CD14-positive monocyte (primary cell): ENCODE results near the gene DDX31. TPM values are rescaled to one million over a fixed set of nuclear protein-coding genes. Genes with fewer than 3 reads are reported as not detected.

Experiments
- DNase-seq, 3 donors: peaks; one replicate each; pipeline ENCODE4 v3.0.0-alpha.2; 2011 to 2022
- H2AFZ ChIP-seq: 2 replicates; pipeline ENCODE4 v1.6.0; 2012; ENCODE audit warnings: mild to moderate bottlenecking, low read depth, low read length, inconsistent platforms; ENCODE audit not compliant: insufficient read depth, poor library complexity, severe bottlenecking
- H3K27ac ChIP-seq, 2 donors: 1 replicate in 1 of 2; 2 replicates in 1 of 2; pipeline ENCODE4 v1.5.1; 2012 to 2013; ENCODE audit warnings: low read length in 2 of 2, control low read depth in 1 of 2, inconsistent platforms in 1 of 2, low read depth in 1 of 2, mild to moderate bottlenecking in 1 of 2
- H3K27me3 ChIP-seq, 2 donors: one replicate each; pipeline versions ENCODE4 v1.6.0 to v1.6.1; 2011 to 2013; ENCODE audit warnings: low read length in 2 of 2; ENCODE audit not compliant: control insufficient read depth in 2 of 2, insufficient read depth in 2 of 2
- H3K36me3 ChIP-seq, 2 donors: replicated peaks in 1 of 2; 1 replicate in 1 of 2; 2 replicates in 1 of 2; pipeline versions ENCODE4 v1.5.1 to v1.6.1; 2012 to 2013; ENCODE audit warnings: low read length in 2 of 2, control low read depth in 1 of 2, inconsistent platforms in 1 of 2, mild to moderate bottlenecking in 1 of 2; ENCODE audit not compliant: insufficient read depth in 2 of 2, control insufficient read depth in 1 of 2
- H3K4me1 ChIP-seq, 2 donors: 1 replicate in 1 of 2; 2 replicates in 1 of 2; pipeline versions ENCODE4 v1.5.1 to v1.6.1; 2012 to 2013; ENCODE audit warnings: low read length in 2 of 2, control low read depth in 1 of 2, inconsistent platforms in 1 of 2, mild to moderate bottlenecking in 1 of 2, moderate library complexity in 1 of 2; ENCODE audit not compliant: insufficient read depth in 2 of 2, control insufficient read depth in 1 of 2
- H3K4me2 ChIP-seq: replicated peaks from 2 replicates; pipeline ENCODE3; 2012; ENCODE audit warnings: low read length, moderate library complexity, mild to moderate bottlenecking; ENCODE audit not compliant: poor library complexity, severe bottlenecking; ENCODE audit errors: extremely low read depth
- H3K4me3 ChIP-seq, 3 experiments: fragments of 200-600 bp in 1 of 3; sonication (generic) in 1 of 3; replicated peaks in 1 of 3; 1 replicate in 2 of 3; 2 replicates in 1 of 3; pipeline ENCODE4 v1.5.1; 2011 to 2013; ENCODE audit warnings: low read length in 3 of 3, mild to moderate bottlenecking in 3 of 3, control low read depth in 2 of 3, low read depth in 2 of 3, inconsistent platforms in 1 of 3, moderate library complexity in 1 of 3
- H3K79me2 ChIP-seq: 2 replicates; pipeline ENCODE4 v1.6.0; 2012; ENCODE audit warnings: mild to moderate bottlenecking, control low read depth, inconsistent platforms, low read length, moderate library complexity; ENCODE audit not compliant: insufficient read depth
- H3K9ac ChIP-seq: 2 replicates; pipeline ENCODE4 v1.6.0; 2017; ENCODE audit warnings: low read length, mild to moderate bottlenecking; ENCODE audit not compliant: insufficient read depth, poor library complexity, severe bottlenecking
- H3K9me3 ChIP-seq, 2 donors: replicated peaks in 1 of 2; 1 replicate in 1 of 2; 2 replicates in 1 of 2; pipeline versions ENCODE4 v1.5.1 to v1.6.1; 2012 to 2013; ENCODE audit warnings: low read length in 2 of 2, control low read depth in 1 of 2; ENCODE audit not compliant: control insufficient read depth in 1 of 2, insufficient read depth in 1 of 2
- H4K20me1 ChIP-seq: 2 replicates; pipeline ENCODE4 v1.6.0; 2012; ENCODE audit warnings: mild to moderate bottlenecking, low read length, control low read depth, moderate library complexity; ENCODE audit not compliant: insufficient read depth
- H3K27ac Mint-ChIP-seq, 7 donors: one replicate each; pipeline ENCODE4 v1.8.0; 2020; ENCODE audit warnings: mild to moderate bottlenecking in 7 of 7, mixed read lengths in 7 of 7, moderate library complexity in 6 of 7, inconsistent platforms in 2 of 7
- H3K27me3 Mint-ChIP-seq, 3 donors: one replicate each; pipeline ENCODE4 v1.8.0; 2021 to 2022; ENCODE audit warnings: low read depth in 3 of 3, mild to moderate bottlenecking in 3 of 3, mixed read lengths in 3 of 3, moderate library complexity in 3 of 3, inconsistent platforms in 1 of 3
- H3K36me3 Mint-ChIP-seq, 2 donors: one replicate each; pipeline ENCODE4 v1.8.0; 2020; ENCODE audit warnings: mixed read lengths in 2 of 2, inconsistent platforms in 1 of 2, mild to moderate bottlenecking in 1 of 2
- H3K4me1 Mint-ChIP-seq: one replicate; pipeline ENCODE4 v1.8.0; 2020; ENCODE audit warnings: mild to moderate bottlenecking, mixed read lengths
- H3K4me3 Mint-ChIP-seq, 2 donors: one replicate each; pipeline ENCODE4 v1.8.0; 2020; ENCODE audit warnings: mild to moderate bottlenecking in 2 of 2, mixed read lengths in 2 of 2, moderate library complexity in 1 of 2
- H3K9me3 Mint-ChIP-seq, 7 donors: one replicate each; pipeline ENCODE4 v1.8.0; 2020 to 2022; ENCODE audit warnings: mixed read lengths in 7 of 7, mild to moderate bottlenecking in 6 of 7, moderate library complexity in 6 of 7, inconsistent platforms in 2 of 7
- CTCF ChIP-seq: fragments of 200-600 bp; IDR thresholded peaks from one replicate; pipeline ENCODE4 v1.8.0; 2022; ENCODE audit warnings: antibody characterized with exemption, mild to moderate bottlenecking
- WGBS: methylation state at CpG from one replicate; pipeline ENCODE4 v1.1.5; 2013; ENCODE audit warnings: missing lambda C conversion rate; ENCODE audit not compliant: insufficient coverage; 5-methylcytosine and 5-hydroxymethylcytosine counted together
- intact Hi-C, 2 donors: fragments of 100-400 bp; cut with micrococcal nuclease; formaldehyde crosslinking; loops; one replicate each; pipeline versions ENCODE4 v1.15.0 to v1.15.1; 2023
- polyA plus RNA-seq, 3 donors: library from polyadenylated mRNA; depleted of rRNA in 1 of 3; unstranded in 2 of 3; stranded (reverse) in 1 of 3; fragments of 300-500 nt in 2 of 3; fragments of >200 nt in 1 of 3; fragmentation: Illumina TruSeq in 2 of 3; gene quantifications; 1 replicate in 2 of 3; 2 replicates in 1 of 3; pipeline ENCODE4 v1.2.3, GENCODE V29; 2012 to 2021

The DDX31 gene
- polyA plus RNA-seq, 3 donors, result 1.1 to 4.2 (median 1.5) TPM

GRCh38 chr9:132639322-132639721 lies 30.5 kb downstream of the DDX31 start:
- WGBS, result 100% methylated on average over 1 of the region's 5 CpGs
- no peak overlapping the region for H3K4me3 Mint-ChIP-seq
- no peak overlapping the region for H3K4me2 ChIP-seq
- no peak for DNase-seq
- peak overlapping the region in 1 of 7 donors; percentile 17 for H3K27ac Mint-ChIP-seq
- H3K36me3 Mint-ChIP-seq, result peaks cover 39 to 57% of the 10 kb centered on the region in 2 donors
- H3K9me3 ChIP-seq, result no peaks in the 10 kb centered on the region
- no peak overlapping the region for H3K9ac ChIP-seq
- no peak overlapping the region for H2AFZ ChIP-seq
- no peaks in the 10 kb centered on the region for H3K27me3 ChIP-seq
- H3K79me2 ChIP-seq, result no peaks in the 10 kb centered on the region
- no peaks in the 10 kb centered on the region for H3K9me3 Mint-ChIP-seq
- no peak overlapping the region for H3K27ac ChIP-seq
- H3K4me3 ChIP-seq, result no peak overlapping the region
- H4K20me1 ChIP-seq, result no peaks in the 10 kb centered on the region
- no peaks in the 10 kb centered on the region for H3K4me1 Mint-ChIP-seq
- H3K36me3 ChIP-seq, result peaks cover 26 to 71% of the 10 kb centered on the region in 2 donors
- no peaks in the 10 kb centered on the region for H3K4me1 ChIP-seq
- H3K27me3 Mint-ChIP-seq, result peaks cover 0 to 2% (median 2%) of the 10 kb centered on the region in 3 donors
- intact Hi-C loops, result no loop called here
- TF ChIP-seq CTCF, result no peak

- intact Hi-C loops, result no loop called here
- no peak overlapping the region for H3K4me3 Mint-ChIP-seq
Observed at GRCh38 chr9:132638240-132638639, 31.5 kb downstream of the DDX31 start.

More at GRCh38 chr9:132638240-132638639, 31.5 kb downstream of the DDX31 start:
- Histone ChIP-seq H3K9me3 (no peaks in the 10 kb centered on the region), H3K36me3 (peaks cover 22 to 63% of the 10 kb centered on the region in 2 donors), H3K4me1 (no peaks in the 10 kb centered on the region), H3K27ac (no peak overlapping the region), H3K4me2 (no peak overlapping the region), H3K27me3 (no peaks in the 10 kb centered on the region), H3K9ac (no peak overlapping the region), H3K79me2 (no peaks in the 10 kb centered on the region), H4K20me1 (no peaks in the 10 kb centered on the region), H2AFZ (no peak overlapping the region), H3K4me3 (no peak overlapping the region)
- Mint-ChIP-seq H3K27me3 (peaks cover 0 to 2% (median 2%) of the 10 kb centered on the region in 3 donors), H3K4me1 (no peaks in the 10 kb centered on the region), H3K9me3 (no peaks in the 10 kb centered on the region), H3K36me3 (peaks cover 37 to 48% of the 10 kb centered on the region in 2 donors), H3K27ac (peak overlapping the region in 1 of 7 donors; percentile 9)
- TF ChIP-seq CTCF, result no peak
- no peak for DNase-seq
- WGBS, result 90% methylated on average over 2 of the region's 5 CpGs
